T1000 (cell line): Measurements from ENCODE around the gene NIN.
"Not testable (repeated sequence)": the region's sequence is repeated elsewhere in the genome, so short reads cannot be mapped to it uniquely, and the experiment has no call there.

Experiments
- DNase-seq: peaks from one replicate; lab custom pipeline; 2025; ENCODE audit warnings: mixed read lengths; lab: John Stamatoyannopoulos, UW

The NIN gene

GRCh38 chr14:50816395-50817047, 14.4 kb downstream of the NIN start:
- DNase-seq: no peak

GRCh38 chr14:50815526-50815925, 15.4 kb downstream of the NIN start:
- not testable (repeated sequence) for DNase-seq

- DNase-seq: not testable (repeated sequence)
Measured at GRCh38 chr14:50815058-50815457, 15.9 kb downstream of the NIN start.

- no peak for DNase-seq
Measured at GRCh38 chr14:50814161-50814560, 16.8 kb downstream of the NIN start.

- no peak for DNase-seq
Measured at GRCh38 chr14:50813544-50813863, 17.5 kb downstream of the NIN start.

- no peak for DNase-seq
Measured at GRCh38 chr14:50812856-50813543, 18.0 kb downstream of the NIN start.

GRCh38 chr14:50812180-50812579, 18.8 kb downstream of the NIN start:
- no peak for DNase-seq

- DNase-seq: no peak
Measured at GRCh38 chr14:50808053-50808452, 22.9 kb downstream of the NIN start.

- DNase-seq: no peak
Measured at GRCh38 chr14:50806241-50806933, 24.6 kb downstream of the NIN start.

- no peak for DNase-seq
Measured at GRCh38 chr14:50805396-50805795, 25.6 kb downstream of the NIN start.

GRCh38 chr14:50804181-50804721, 26.7 kb downstream of the NIN start:
- DNase-seq: no peak

- no peak for DNase-seq
Measured at GRCh38 chr14:50801706-50802105, 29.3 kb downstream of the NIN start.

GRCh38 chr14:50800032-50800431, 30.9 kb downstream of the NIN start:
- DNase-seq: no peak

GRCh38 chr14:50798048-50798421, 32.9 kb downstream of the NIN start:
- DNase-seq: no peak

GRCh38 chr14:50797250-50798047, 33.5 kb downstream of the NIN start:
- DNase-seq: no peak

GRCh38 chr14:50796390-50796789, 34.6 kb downstream of the NIN start:
- no peak for DNase-seq

GRCh38 chr14:50795909-50796308, 35.1 kb downstream of the NIN start:
- DNase-seq: no peak

GRCh38 chr14:50795142-50795541, 35.8 kb downstream of the NIN start:
- no peak for DNase-seq

GRCh38 chr14:50794068-50794645, 36.8 kb downstream of the NIN start:
- no peak for DNase-seq

- DNase-seq: no peak
Measured at GRCh38 chr14:50792634-50793068, 38.3 kb downstream of the NIN start.

- DNase-seq: no peak
Measured at GRCh38 chr14:50792051-50792477, 38.9 kb downstream of the NIN start.

GRCh38 chr14:50791201-50791600, 39.8 kb downstream of the NIN start:
- DNase-seq: no peak
